NCI-H446 (cell line): Measurements from ENCODE around the gene THSD7B.
A peak's percentile ranks its signal among the peaks of the same experiment; 100 is the strongest.

Source experiments
- DNase-seq, 2 experiments: peaks; one replicate each; lab custom pipeline; 2025; lab: John Stamatoyannopoulos, UW

THSD7B gene

DNA sequence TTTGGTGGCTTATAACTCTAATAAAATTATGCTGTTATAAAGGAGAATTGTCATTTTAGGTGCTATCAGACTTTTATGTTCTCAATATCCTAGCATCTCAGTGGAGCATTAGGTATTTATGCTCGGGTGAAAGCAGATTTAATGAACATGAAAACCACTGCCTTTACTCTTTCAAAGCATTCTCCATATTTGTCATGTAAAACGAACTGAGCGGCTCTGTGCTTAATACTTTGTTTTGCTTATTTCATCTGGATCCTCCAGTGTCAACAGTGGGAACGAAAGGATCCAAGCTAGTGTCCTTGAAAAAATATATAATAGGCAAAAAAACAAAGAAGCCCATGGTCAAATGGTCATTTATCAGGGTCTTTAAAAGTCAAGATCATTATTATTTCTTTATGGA is 53.5 kb downstream of the THSD7B start:
- DNase-seq = no peak

DNA sequence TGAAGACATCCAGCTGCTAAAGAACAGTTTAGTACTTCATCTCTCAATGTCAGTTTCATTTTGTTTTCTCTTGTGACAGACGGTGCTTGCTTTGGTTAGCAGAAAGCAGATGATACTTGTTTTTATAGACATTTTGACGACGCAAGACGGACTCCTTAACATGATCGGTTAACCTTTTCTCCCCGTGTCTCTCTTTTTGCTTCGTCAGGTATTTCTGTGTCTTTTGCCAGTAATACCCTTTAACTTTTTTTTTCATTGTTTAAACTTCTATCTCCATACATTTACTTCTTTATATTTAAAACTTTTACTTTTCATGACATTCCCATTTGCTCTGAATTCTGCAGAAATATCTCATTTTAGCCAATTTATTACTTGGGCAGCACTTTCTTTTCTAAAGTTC is 57.9 kb downstream of the THSD7B start:
- DNase-seq = no peak

- no peak for DNase-seq
These were observed 62.8 kb downstream of the THSD7B start for GRCh38 chr2:136828162-136828561.

DNA sequence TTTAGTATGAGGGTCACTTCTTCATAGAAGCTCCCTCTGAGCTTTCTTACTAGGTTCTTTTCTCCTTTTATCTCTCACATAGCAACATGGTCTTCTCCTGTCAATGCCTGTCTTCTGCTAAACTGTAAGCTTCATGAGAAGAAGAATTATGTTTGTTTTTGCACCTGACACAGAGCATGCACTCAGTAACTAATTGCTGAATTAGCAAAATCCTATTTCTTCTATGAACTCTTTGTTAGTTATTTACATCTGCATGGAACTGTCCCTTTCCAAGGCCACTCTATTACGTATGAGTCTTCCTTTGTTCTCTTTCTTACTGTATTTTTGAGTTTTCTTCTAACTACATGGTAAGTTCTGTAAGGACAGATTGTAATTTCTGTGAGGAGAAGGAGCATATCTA is 63.4 kb downstream of the THSD7B start:
- DNase-seq = no peak

- DNase-seq = no peak
These were observed 79.2 kb downstream of the THSD7B start for GRCh38 chr2:136844546-136844945.

DNA sequence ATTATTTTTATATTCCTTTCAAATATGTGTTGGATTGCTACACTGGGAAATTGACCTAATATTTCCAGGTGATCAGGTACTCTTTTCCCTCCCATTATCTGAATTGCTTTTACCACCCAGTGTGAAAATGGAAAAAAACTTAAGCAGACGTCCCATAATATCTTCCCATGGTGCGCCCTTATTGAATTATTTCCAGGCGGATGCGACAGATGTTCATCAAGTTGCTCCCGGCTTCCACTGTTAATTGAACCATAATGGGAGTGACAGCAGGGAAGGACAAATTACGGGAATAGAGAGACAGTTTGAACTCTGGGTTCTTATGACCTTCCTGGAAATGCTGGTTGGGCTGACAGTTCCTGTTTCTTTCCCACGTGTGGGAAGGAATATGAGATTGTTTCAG is 93.3 kb downstream of the THSD7B start:
- DNase-seq = no peak

DNA sequence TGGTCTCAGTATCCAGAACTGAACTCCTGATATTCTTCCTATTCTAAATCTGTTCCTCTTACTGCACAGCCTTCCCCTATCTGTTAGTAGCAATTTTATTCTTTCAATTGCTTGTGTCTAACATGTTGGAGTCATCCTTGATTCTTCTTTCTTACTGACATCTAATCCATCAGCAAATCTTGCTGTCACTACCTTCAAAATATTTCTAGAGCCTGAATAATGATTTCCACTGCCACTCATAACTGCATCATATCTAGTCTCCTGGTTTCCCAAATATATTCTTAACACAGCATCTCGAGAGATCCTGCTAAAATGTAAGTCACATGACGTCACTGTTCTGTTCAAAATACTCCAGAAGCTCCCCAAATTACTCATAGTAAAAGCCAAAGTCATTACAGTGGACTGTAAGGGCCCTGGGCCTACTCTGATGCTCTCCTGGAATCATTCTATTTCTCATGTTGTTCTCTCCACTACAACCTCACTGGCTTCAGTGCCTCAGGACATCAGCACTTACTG is 95.2 kb downstream of the THSD7B start:
- no peak for DNase-seq

DNA sequence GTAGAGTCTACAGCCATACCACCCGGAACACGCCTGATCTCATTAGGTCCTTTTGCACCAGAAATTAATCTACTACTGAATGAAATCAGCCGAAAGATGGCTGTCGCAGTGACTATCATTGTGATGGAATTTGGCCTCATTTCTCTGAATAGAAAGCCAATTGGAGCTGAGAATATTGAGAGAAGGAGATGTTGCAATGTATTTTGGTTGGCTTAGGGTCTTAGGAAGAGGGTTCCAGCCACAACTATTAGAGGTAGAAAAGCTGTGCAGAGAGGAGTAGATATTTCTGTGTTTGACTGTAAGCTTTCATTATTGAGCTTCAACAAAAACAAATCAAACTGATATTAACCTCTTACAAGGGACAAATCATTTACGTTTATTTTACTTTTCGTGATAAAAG is 98.1 kb downstream of the THSD7B start:
- DNase-seq = no peak

- DNase-seq = no peak
These were observed 98.5 kb downstream of the THSD7B start for GRCh38 chr2:136863874-136864273.

GRCh38 chr2:136871424-136871823 is 106.1 kb downstream of the THSD7B start:
- DNase-seq = no peak

DNA sequence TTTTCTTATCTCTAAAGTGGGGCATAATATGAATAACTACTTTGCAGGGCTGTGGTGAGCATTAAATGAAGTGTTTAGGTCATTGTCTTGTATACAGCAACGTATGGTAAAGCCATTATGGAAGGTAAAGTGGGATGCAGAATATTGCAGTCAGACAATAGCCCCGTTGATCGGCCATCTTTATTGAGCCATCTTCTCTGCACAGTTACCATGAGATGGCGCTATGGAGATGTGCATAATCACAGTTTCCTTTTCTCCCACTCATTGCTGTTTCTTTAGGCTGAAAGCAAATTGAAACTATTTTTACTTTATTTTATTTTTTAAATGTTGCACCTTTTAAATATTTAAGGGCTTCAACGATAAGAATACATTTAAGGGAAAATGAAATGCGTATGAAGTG is 108.9 kb downstream of the THSD7B start:
- peak in 1 of 2 experiments; percentile 57 for DNase-seq

GRCh38 chr2:136891100-136891499 is 125.8 kb downstream of the THSD7B start:
- no peak for DNase-seq

DNA sequence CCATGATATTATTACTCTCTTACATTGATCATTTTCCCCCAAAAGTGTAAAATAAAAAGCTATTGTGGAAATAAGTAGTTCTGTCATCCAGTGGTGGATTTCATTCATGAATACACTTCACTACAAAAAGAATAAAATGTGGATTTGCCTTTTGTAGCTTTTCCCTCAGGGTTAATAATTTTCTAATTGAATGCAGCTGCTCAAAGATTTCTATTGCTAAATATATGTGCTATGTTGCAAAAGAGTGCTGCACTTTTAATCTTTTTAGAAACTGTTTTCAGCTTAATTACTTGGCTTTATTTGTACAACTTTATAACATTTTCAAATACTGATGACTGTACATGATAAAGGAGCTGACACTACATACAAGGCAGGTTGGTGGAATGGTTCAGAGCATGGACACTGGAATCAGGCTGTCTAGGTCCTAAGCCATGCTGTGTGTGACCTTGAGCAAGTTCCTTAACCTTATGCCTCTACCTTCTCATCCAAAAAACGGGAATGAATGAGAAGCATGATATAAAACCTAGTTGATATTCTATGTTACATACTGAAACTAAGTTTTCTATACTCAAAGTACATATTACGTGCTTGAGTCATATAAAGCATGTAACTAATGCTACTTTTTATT is 128.8 kb downstream of the THSD7B start:
- DNase-seq = no peak

GRCh38 chr2:136901732-136902131 is 136.4 kb downstream of the THSD7B start:
- DNase-seq = no peak

DNA sequence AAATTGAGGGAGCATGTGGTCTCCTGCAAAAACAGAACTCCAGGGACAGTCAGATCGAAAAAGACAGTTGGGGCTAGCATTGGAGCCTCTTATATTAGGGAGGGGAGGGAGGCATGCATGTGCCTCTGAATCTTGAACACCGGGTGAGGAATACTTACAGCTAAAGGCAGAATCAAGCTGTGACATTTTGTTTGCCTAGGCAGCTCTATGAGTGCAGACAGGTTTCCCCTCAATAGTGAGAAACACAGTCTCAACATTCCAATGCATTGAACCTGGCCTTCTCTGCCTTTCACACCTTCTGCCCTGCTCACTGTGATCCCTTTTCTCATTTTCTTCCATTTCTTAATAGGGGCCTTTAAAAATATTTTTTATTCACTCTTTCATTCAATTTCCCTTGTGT is 140.4 kb downstream of the THSD7B start:
- no peak for DNase-seq

- DNase-seq = no peak
These were observed 144.4 kb downstream of the THSD7B start for GRCh38 chr2:136909777-136910176.

DNA sequence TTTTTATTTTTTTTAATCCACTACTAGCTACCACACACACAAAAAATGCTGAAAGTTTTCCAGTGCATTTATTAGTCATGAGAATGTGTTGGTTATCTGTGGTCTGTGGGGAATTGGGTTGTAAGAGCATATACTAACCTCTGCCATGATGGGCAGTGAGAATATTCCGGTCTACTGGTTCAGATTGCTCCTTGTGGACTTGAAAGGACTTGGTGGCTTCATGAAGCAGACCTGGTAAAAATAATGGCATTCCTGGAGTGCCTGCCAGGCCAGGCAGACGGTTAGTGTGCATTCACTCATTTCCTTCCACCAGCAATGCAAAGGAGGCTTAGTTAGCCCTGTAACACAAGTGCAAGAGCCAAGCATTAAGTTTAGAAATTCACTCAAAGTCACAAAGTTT is 150.8 kb downstream of the THSD7B start:
- peak in 1 of 2 experiments; percentile 10 for DNase-seq

- peak; percentile 75 to 94 for DNase-seq
These were observed 152.1 kb downstream of the THSD7B start for GRCh38 chr2:136917411-136917881.

- DNase-seq = no peak
These were observed 154.3 kb downstream of the THSD7B start for GRCh38 chr2:136919682-136920081.

- peak; percentile 56 to 91 for DNase-seq
These were observed 155.4 kb downstream of the THSD7B start for GRCh38 chr2:136920652-136921333.

DNA sequence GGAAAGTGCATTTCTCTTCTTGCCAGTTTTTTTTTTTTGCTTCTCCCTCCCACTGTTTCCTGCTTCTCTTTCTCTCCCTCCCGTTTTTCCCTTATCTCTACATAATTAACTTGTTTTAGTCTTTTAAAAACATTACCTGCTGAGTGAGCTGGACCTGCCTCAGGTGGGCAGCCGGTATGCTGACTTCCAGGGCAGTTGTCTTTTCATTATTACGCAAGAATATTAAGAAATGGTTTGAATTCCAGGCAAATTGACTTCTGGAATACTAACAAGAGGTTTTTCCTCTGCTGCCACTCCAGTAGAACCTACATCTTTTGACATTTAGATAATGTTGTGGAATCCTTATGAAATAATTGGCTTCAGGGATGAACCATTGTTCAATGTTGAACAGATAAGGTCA is 161.8 kb downstream of the THSD7B start:
- no peak for DNase-seq

- DNase-seq = no peak
These were observed 164.2 kb downstream of the THSD7B start for GRCh38 chr2:136929531-136929930.

- peak in 1 of 2 experiments; percentile 73 for DNase-seq
These were observed 167.4 kb downstream of the THSD7B start for GRCh38 chr2:136932700-136933099.

- no peak for DNase-seq
These were observed 169.8 kb downstream of the THSD7B start for GRCh38 chr2:136935119-136935518.
